Osteoblast (primary cell): ENCODE data around the gene RRP15. TPM values are rescaled to one million over a fixed set of nuclear protein-coding genes. Genes with fewer than 3 reads are reported as not detected.

ENCODE experiments used
- DNase-seq: peaks from one replicate; pipeline ENCODE4 v3.0.0; 2011; ENCODE audit warnings: low spot score, mixed read lengths; ENCODE audit not compliant: insufficient read length; ENCODE audit errors: missing footprints
- H2AFZ ChIP-seq: 2 replicates; pipeline ENCODE4 v1.6.0; 2011; ENCODE audit warnings: mild to moderate bottlenecking, low read length
- H3K27ac ChIP-seq: 2 replicates; pipeline ENCODE4 v1.5.1; 2011; ENCODE audit warnings: mild to moderate bottlenecking, low read depth, low read length, moderate library complexity
- H3K27me3 ChIP-seq: 2 replicates; pipeline ENCODE4 v1.6.0; 2012; ENCODE audit warnings: mild to moderate bottlenecking, control low read depth, inconsistent platforms, low read length, moderate library complexity; ENCODE audit not compliant: insufficient read depth
- H3K36me3 ChIP-seq: 2 replicates; pipeline ENCODE4 v1.5.1; 2011; ENCODE audit warnings: mild to moderate bottlenecking, low read length, control low read depth, moderate library complexity; ENCODE audit not compliant: insufficient read depth
- H3K4me1 ChIP-seq: 2 replicates; pipeline ENCODE4 v1.5.1; 2011; ENCODE audit warnings: mild to moderate bottlenecking, low read length, control low read depth, moderate library complexity; ENCODE audit not compliant: insufficient read depth
- H3K4me2 ChIP-seq: 2 replicates; pipeline ENCODE4 v1.6.0; 2011; ENCODE audit warnings: mild to moderate bottlenecking, low read length; ENCODE audit not compliant: insufficient read depth
- H3K4me3 ChIP-seq: fragments of 200-600 bp; sonication (generic); 3 replicates; pipeline ENCODE4 v1.5.1; 2012; ENCODE audit warnings: mild to moderate bottlenecking, low read length, inconsistent platforms; ENCODE audit not compliant: insufficient read depth
- H3K79me2 ChIP-seq: 2 replicates; pipeline ENCODE4 v1.6.0; 2012; ENCODE audit warnings: mild to moderate bottlenecking, low read length, control low read depth, inconsistent platforms; ENCODE audit not compliant: insufficient read depth
- H3K9me3 ChIP-seq: 2 replicates; pipeline ENCODE4 v1.5.1; 2011; ENCODE audit warnings: low read depth, low read length, control low read depth
- H4K20me1 ChIP-seq: 2 replicates; pipeline ENCODE4 v1.6.0; 2012; ENCODE audit warnings: mild to moderate bottlenecking, low read length, control low read depth; ENCODE audit not compliant: insufficient read depth
- total RNA-seq: library from RNA; depleted of rRNA; stranded (reverse); fragments of >200 nt; gene quantifications from 2 replicates; pipeline ENCODE4 v1.2.3, GENCODE V29; 2012
- TF ChIP-seq, protein P1 (sequence below): IDR thresholded peaks from 2 replicates; pipeline ENCODE4 v1.5.1; 2011; ENCODE audit warnings: mild to moderate bottlenecking, low read depth, low read length, moderate library complexity; ENCODE audit errors: extremely low read depth

Gene RRP15
- total RNA-seq, 1 donor = 10.9 TPM

DNA sequence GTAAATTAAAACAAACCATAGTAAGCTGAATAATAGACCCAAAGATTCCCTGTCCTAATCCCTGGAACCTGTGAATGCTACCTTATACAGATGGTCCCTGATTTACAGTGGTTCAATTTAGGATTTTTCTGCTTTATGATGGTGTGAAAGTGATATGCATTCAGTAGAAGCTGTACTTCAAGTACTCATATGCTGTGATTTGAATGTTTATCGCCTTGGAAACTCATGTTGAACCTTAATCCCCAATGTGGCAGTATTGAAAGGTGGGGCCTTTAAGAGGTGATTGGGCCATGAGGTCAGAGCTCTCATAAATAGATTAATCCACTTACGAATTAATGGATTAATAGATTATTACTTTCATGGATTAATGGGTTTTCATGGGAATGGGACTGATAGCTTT is 10.6 kb upstream of the RRP15 start:
- H3K4me1 ChIP-seq = no peaks in the 10 kb centered on the region

DNA sequence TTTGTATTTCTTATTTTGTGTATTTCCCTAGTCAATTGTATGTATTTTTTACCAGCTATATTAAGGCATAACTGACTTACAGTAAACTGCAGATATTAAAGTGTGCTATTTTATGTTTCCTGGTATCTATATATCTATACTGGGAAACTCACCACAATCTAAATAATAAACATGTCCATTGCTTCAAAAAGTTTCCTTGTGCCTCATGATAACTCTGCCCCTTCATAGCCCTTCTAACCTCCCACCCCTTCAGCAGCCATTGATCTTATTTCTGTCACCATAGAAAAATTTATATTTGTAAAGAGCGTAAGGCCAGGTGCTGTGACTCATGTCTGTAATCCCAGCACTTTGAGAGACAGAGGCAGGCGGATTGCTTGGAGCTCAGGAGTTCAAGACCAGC is 9.3 kb upstream of the RRP15 start:
- H3K9me3 ChIP-seq = no peaks in the 10 kb centered on the region
- no peak for DNase-seq
- H2AFZ ChIP-seq = no peak overlapping the region
- no peaks in the 10 kb centered on the region for H4K20me1 ChIP-seq
- no peaks in the 10 kb centered on the region for H3K4me1 ChIP-seq
- no peaks in the 10 kb centered on the region for H3K79me2 ChIP-seq
- TF ChIP-seq, protein P1, sequence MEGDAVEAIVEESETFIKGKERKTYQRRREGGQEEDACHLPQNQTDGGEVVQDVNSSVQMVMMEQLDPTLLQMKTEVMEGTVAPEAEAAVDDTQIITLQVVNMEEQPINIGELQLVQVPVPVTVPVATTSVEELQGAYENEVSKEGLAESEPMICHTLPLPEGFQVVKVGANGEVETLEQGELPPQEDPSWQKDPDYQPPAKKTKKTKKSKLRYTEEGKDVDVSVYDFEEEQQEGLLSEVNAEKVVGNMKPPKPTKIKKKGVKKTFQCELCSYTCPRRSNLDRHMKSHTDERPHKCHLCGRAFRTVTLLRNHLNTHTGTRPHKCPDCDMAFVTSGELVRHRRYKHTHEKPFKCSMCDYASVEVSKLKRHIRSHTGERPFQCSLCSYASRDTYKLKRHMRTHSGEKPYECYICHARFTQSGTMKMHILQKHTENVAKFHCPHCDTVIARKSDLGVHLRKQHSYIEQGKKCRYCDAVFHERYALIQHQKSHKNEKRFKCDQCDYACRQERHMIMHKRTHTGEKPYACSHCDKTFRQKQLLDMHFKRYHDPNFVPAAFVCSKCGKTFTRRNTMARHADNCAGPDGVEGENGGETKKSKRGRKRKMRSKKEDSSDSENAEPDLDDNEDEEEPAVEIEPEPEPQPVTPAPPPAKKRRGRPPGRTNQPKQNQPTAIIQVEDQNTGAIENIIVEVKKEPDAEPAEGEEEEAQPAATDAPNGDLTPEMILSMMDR = no peak
- H3K27me3 ChIP-seq = peaks cover 4% of the 10 kb centered on the region
- no peak overlapping the region for H3K4me2 ChIP-seq
- H3K27ac ChIP-seq = no peak overlapping the region
- no peak overlapping the region for H3K4me3 ChIP-seq
- H3K36me3 ChIP-seq = no peaks in the 10 kb centered on the region

More for the DNA sequence above, 10.6 kb upstream of the RRP15 start:
- DNase-seq = no peak
- Histone ChIP-seq H3K79me2 (no peaks in the 10 kb centered on the region), H4K20me1 (no peaks in the 10 kb centered on the region), H3K9me3 (no peaks in the 10 kb centered on the region), H3K36me3 (no peaks in the 10 kb centered on the region), H3K27ac (no peak overlapping the region), H3K4me3 (no peak overlapping the region), H3K27me3 (peaks cover 4% of the 10 kb centered on the region), H2AFZ (no peak overlapping the region), H3K4me2 (no peak overlapping the region)
- TF ChIP-seq, protein P1 = no peak

DNA sequence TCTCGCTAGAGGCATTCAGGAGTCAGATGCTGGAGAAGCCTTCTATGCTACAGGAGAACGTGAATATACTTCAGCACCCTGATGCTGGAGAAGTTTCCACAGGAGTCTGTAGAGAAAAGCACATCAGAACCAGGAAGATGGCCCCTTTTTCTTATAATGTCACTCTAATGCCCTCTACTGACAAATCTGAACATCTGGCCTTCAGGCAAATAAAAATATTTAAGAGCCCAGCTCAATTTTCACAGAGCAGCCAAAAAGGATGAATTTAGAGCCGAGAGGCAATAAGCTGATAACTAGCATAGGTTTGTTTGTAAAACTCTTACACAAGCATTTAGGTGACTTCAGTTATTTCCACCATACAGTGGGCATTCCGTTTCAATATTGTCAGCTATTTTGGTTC is 3.8 kb upstream of the RRP15 start:
- Histone ChIP-seq H2AFZ (no peak overlapping the region), H3K36me3 (no peaks in the 10 kb centered on the region), H3K79me2 (peaks cover 12% of the 10 kb centered on the region), H3K27ac (no peak overlapping the region), H3K4me1 (peaks cover 6% of the 10 kb centered on the region), H3K9me3 (no peaks in the 10 kb centered on the region), H4K20me1 (no peaks in the 10 kb centered on the region), H3K4me3 (no peak overlapping the region), H3K4me2 (no peak overlapping the region), H3K27me3 (peaks cover 4% of the 10 kb centered on the region)
- DNase-seq = no peak
- TF ChIP-seq, protein P1 = no peak

DNA sequence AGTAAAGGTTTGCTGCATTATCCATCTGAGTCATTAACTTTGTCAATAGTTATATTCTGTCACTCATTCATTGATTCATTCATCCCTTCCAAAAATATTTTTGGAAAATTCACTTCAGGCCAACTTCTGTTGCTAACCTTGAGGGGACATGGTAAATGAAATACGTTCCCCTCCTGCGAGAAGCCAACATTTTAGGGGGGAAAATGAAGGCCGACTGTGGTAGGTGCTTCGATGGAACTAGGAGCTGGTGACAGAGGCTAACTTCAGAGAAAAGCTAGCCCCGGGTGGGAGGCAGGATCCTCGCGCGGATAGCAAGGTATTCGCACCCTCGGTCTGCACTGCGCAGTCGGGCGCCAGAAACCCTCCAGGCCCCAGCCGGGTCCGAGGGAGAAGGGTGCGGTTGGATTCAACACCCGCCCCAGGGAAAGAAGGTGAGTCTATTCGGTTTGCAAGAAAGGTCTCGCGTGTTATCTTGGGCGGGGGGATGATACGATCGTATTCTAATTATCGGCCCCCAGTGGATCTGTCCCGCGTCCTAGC is 646 bp upstream of the RRP15 start:
- Histone ChIP-seq H3K4me2 (peak overlapping the region; percentile 88), H3K79me2 (peaks cover 43% of the 10 kb centered on the region), H3K27ac (peak overlapping the region; percentile 72), H3K36me3 (no peaks in the 10 kb centered on the region), H2AFZ (peak overlapping the region; percentile 100), H3K4me1 (peaks cover 10% of the 10 kb centered on the region), H3K9me3 (no peaks in the 10 kb centered on the region), H3K27me3 (no peaks in the 10 kb centered on the region), H4K20me1 (no peaks in the 10 kb centered on the region), H3K4me3 (peak overlapping the region; percentile 99)
- peak; percentile 52 for DNase-seq
- TF ChIP-seq, protein P1 = no peak
